NCI-H187 (cell line): ENCODE data around the gene C22orf15.
A peak's percentile ranks its signal among the peaks of the same experiment; 100 is the strongest.

ENCODE experiments used
- DNase-seq, 2 experiments: peaks; one replicate each; lab custom pipeline; 2025; lab: John Stamatoyannopoulos, UW

Gene C22orf15

DNA sequence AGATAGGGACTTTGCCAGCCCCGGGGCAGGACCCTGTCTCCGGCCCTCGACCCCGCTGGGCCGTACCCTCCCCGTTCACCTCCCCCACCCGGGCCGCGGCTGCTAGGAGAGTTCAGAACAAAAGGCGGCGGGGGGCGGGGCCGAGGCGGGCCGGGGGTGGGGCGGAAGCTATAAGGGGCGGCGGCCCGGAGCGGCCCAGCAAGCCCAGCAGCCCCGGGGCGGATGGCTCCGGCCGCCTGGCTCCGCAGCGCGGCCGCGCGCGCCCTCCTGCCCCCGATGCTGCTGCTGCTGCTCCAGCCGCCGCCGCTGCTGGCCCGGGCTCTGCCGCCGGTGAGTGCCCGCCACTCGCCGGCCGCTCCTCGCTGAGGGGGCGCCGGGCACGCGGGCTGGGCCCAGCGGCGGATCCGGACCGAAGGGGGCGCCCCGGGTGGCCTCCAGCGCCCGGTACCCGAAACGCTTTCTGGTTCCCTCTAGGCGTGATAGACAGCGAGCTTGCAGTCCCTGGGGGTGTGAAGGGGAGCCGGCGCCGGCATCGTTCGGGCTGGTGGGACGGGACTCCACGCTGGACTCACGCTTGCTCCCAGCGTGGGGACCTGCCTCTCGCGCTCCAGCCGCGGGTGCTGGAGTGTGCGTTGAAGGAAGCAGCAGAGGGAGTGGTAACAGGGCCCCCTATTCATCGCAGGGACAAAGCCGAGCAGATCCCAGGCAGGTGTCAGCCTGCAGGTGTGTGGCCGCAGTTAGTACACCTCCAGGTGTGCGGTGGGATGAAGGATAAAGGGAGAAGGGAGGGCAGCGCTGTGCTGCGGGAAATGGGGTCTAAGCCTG lies 10.1 kb downstream of the C22orf15 start, which contains the start of gene MMP11:
TSS of gene MMP11 (plus strand) at position 201 of the 825 bp plus-strand sequence. CDS start at position 223, 22 bp downstream.
- peak in 1 of 2 experiments; percentile 29 for DNase-seq

DNA sequence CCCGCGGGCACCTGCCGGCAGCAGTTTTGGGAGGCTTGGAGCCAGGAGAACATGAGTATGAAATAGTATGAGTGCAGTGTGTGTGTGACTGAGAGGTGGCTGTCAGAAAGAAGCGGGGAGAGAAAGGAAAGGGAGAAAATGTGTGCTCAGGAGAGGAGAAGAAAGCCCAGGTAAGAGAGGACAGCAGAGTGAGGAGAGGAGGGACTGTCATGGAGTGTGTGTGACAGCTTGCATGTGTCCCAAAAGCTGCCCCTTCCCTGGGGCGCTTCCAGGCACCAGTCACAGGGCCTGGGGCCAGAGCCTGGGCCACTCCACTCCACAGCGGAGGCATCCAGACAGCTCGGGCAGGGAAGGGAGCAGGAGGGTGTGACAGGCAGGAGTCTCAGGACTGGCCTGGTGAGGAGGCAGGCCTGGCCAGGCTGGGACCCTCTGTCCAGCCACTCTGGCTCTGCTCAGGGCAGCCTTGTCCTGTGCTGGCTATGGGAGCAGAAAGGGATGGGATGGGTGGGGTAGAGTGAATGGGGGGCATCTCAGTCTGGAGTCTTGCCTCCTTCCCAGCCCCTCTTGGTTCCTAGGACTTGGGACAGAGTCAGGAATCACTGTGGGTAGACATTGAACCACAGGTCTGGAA lies 10.8 kb downstream of the C22orf15 start:
- no peak for DNase-seq

DNA sequence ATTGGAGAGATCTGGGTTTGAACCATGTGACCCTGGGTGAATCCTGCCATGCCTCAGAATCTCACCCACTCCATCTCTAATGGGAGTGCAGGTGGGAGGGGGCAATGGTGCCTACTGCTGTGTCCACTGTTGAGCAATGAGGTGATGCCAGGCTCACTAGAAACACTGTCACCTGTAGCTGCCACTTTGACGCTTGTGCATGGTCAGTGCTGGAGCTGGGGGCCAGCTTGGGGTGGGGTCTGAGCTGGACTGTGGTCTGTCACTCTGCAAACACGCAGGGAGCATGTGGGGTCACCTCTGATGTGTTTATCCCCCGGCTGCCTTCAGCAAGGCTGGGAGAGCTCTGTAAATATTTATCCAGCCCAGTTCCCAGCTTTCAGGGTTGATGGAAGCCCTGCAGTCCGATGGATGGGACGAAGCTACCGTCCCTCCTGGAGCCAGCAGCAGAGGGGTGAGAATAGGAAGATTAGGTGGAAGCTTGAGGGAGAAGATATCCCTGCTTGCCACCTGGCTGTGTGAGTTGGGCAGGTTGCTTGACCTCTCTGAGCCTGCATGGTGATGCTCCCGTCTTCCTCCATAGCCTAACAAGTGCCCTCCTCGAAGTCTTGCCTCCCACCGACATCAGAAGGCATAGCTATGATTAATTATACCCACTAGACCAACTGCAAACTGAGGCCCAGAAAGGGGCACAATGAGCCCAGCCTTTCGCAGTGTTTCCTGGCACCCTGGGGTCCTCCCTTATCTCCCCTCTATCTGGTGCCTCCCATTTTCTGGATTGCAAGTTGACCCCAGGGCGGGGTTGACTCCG lies 11.5 kb downstream of the C22orf15 start:
- no peak for DNase-seq

DNA sequence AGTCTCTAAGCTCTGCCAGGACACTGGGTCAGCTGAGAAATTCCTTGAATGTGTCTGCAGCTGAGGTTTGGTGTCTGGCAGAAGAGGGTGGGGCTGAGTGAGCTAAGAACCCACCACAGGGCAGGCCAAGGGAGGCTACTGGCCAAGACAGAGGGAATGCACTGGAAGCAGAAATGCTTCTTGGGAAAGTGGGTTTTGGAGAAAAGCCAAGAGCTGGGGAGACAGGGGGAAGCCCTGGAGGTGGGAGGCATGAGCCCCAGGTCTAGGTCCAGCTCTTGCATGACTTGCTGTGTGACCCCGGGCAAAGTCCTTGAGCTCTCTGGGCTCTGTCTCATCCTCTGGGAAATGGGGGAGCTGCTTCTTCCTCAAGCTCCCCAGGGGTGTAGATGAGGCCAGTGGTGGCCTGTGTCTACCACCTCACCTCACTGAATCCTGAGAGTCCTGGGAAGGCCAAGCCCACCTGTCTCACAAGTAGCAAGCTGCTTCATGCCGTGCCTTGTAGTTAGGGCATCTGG lies 12.2 kb downstream of the C22orf15 start:
- DNase-seq = no peak

DNA sequence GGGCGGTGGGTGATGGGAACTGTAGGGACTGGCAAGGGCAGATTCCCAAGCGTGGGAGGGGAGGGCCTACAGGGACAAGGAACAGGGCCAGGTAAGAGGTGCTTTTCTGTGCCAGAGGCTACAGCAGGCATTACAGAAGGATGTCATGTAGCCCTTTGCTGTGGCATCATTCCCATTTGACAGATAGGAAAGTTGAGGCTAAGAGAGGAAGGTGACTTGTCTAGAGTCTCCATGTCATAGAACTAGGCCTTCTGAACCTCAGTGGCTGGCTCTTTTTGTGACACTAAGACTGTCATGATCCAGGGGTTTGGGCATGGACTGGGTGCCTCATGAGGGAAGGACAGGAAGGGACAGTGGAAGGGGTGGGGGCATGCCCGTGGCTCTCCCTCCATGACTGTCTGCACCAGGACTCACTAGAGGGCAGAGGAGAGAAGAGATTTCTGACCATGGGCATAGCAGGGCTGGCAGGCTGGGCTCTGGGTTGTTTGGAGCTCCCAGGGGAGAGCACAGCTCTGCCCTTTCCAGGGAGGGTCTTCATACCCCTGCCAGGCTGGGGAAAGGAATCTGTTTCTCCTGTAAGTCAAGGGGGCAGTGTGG lies 13.1 kb downstream of the C22orf15 start:
- DNase-seq = no peak

DNA sequence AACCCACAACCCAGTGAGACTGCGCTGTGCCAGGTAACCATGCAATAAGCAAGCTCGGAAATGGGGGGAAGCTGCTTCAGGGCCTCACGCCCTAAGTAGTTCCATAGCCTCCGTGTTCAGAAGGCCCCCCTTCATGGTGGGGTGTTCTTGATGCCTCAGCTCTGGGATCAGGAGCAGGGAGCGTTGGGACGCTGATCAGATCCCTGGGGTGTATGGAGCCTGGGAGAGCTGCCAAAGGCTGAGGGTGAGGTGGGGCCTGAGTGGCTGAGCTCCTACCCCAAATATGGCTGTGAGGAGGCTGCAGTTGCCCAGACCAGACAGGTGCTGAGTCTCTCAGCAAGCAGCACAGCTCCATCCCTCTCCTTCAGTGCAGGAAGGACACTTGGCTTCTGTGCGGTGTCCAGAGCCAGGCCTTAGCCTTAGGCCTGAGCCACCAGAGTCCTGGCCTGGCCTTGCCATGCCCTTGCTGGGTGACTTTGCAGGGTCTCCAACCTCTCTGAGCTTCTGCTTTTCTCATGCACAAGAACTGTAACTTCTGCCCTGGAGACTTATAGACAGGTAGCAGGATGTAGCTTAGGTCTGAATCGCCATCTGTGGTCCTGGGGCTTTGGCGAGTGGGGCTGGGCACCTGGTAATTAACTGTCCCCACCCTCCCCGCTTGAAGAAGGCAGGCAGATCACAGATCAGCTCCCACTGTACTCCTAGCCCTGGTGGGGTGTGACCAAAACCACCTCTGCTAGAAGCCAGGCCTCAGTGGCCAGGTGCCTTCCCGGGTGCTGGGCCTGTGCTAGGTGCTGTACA lies 15.2 kb downstream of the C22orf15 start:
- DNase-seq = no peak

DNA sequence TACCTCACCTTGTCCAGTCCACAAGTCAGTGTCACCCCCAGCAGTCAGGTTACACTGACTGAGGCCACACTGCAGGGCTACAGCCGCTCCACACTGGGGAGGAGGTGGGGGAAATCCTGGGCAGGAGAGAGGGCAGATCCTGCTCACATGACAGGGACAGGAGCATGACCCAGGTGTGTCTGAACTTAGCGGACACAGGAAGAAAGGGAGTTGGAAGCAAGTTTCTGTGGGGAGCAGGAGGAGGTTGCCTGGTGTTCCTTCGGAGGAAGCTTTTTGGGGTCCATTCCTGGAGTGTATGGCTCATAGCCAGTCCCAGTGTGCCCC lies 15.7 kb downstream of the C22orf15 start:
- no peak for DNase-seq

DNA sequence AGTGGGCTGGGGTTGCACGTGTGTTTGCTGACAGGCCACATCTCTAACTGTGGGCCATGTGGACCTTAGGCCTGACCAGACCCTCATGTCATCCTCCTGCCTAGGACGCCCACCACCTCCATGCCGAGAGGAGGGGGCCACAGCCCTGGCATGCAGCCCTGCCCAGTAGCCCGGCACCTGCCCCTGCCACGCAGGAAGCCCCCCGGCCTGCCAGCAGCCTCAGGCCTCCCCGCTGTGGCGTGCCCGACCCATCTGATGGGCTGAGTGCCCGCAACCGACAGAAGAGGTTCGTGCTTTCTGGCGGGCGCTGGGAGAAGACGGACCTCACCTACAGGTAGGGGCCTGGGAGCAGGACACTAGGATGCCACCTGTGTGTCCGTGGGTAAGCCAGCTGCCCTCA lies 16.3 kb downstream of the C22orf15 start:
- DNase-seq = no peak

DNA sequence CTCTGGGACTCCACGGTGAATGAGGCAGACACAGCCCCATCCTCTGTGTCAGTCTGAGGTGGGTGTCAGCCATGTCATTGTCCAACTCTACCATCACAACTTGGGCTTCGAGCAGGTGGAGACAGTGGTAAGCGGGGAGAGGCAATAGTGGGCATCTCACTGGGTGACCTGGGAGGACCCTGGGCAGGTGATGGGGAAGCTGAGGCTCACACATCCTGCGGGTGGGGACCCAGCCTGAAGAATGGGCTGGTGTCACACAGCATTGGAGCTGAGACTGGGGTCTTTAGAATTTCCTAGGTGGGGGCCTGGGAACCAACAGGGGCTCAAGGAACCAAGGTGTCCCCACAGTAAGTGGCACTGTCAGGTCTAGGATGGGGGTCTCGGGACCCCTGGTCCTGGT lies 16.9 kb downstream of the C22orf15 start:
- no peak for DNase-seq

DNA sequence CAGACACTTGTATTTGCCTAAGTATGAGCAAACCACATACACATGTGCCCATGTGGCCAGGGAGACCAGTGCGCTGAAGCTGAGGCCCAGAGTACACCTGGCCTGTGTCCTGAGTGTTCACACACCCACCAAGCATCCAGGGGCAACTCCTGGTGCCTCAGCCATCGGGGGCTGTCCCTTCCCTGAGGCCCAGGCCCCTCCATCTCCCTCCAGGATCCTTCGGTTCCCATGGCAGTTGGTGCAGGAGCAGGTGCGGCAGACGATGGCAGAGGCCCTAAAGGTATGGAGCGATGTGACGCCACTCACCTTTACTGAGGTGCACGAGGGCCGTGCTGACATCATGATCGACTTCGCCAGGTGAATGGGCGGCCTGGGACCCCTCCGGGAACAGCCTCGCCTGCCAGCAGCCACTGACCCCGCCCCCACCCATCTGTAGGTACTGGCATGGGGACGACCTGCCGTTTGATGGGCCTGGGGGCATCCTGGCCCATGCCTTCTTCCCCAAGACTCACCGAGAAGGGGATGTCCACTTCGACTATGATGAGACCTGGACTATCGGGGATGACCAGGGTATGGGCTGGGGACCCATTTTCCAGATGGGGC lies 17.5 kb downstream of the C22orf15 start:
- no peak for DNase-seq

DNA sequence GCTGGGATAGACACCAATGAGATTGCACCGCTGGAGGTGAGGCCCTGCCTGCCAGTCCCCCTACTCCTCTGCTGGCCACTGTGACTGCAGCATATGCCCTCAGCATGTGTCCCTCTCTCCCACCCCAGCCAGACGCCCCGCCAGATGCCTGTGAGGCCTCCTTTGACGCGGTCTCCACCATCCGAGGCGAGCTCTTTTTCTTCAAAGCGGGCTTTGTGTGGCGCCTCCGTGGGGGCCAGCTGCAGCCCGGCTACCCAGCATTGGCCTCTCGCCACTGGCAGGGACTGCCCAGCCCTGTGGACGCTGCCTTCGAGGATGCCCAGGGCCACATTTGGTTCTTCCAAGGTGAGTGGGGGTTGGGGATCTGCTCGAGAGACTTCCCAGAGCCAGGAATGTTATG lies 18.3 kb downstream of the C22orf15 start:
- no peak for DNase-seq

DNA sequence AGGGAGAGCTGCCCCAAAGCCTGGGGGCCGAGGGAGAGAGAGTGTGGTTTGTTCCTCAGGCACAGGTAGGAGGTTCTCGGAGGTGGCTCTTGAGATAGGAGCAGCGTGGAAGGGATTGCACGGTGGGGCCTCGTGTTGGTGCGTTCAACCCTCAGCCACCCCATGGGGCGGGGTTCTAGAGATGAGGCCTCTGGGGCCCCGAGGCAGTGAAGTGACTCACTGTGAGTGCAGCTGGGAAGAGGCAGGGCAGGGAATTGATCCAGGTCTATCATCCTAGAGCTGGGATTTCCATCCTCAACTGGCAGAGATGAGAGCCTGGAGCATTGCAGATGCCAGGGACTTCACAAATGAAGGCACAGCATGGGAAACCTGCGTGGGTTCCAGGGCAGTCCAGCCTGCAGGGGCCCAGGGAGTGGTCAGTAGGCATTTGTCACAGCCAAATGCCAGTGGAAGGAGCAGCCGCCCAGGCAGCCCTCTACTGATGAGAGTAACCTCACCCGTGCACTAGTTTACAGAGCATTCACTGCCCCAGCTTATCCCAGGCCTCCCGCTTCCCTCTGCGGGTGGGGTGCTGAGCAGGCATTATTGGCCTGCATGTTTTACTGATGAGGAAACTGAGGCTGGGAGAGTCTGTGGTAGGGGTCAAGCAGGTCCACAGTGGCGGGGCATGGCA lies 18.9 kb downstream of the C22orf15 start:
- DNase-seq = no peak

DNA sequence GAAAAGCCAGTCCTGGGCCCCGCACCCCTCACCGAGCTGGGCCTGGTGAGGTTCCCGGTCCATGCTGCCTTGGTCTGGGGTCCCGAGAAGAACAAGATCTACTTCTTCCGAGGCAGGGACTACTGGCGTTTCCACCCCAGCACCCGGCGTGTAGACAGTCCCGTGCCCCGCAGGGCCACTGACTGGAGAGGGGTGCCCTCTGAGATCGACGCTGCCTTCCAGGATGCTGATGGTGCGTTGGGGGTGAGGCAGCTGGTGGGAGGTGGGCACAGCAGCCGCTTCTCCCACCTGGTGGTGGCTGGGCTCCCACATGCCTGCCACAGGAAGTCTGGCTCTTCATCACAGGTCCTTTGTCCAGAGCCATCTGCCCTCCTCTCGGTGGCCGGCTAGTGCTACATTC lies 19.5 kb downstream of the C22orf15 start:
- DNase-seq = no peak

DNA sequence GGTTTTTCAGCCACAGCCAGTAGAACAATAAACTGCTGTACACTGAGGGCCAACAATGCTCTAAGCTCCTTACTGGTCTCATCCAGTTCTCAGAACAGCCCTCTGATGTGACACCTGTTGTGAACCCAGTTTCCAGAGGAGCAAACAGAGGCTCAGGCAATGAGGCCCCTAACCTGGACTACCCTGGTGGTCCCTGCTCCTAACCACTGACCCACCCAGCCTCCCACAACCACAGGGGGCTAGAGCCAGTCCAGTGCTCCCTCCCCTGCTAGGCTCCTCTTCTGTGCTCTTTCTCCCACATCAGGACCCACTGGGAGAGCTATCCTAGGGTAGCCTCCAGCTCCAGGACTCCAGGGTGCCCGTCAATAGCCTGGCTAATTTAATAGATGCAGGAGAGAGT lies 19.9 kb downstream of the C22orf15 start:
- no peak for DNase-seq

DNA sequence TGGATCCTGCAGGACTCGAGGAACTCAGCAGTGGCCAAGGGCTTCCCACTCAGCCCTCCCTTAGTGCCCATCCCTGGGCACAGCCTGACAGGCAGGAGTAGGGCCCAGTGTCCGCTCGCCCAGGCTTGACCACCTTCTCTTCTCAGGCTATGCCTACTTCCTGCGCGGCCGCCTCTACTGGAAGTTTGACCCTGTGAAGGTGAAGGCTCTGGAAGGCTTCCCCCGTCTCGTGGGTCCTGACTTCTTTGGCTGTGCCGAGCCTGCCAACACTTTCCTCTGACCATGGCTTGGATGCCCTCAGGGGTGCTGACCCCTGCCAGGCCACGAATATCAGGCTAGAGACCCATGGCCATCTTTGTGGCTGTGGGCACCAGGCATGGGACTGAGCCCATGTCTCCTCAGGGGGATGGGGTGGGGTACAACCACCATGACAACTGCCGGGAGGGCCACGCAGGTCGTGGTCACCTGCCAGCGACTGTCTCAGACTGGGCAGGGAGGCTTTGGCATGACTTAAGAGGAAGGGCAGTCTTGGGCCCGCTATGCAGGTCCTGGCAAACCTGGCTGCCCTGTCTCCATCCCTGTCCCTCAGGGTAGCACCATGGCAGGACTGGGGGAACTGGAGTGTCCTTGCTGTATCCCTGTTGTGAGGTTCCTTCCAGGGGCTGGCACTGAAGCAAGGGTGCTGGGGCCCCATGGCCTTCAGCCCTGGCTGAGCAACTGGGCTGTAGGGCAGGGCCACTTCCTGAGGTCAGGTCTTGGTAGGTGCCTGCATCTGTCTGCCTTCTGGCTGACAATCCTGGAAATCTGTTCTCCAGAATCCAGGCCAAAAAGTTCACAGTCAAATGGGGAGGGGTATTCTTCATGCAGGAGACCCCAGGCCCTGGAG lies 20.7 kb downstream of the C22orf15 start:
- no peak for DNase-seq

DNA sequence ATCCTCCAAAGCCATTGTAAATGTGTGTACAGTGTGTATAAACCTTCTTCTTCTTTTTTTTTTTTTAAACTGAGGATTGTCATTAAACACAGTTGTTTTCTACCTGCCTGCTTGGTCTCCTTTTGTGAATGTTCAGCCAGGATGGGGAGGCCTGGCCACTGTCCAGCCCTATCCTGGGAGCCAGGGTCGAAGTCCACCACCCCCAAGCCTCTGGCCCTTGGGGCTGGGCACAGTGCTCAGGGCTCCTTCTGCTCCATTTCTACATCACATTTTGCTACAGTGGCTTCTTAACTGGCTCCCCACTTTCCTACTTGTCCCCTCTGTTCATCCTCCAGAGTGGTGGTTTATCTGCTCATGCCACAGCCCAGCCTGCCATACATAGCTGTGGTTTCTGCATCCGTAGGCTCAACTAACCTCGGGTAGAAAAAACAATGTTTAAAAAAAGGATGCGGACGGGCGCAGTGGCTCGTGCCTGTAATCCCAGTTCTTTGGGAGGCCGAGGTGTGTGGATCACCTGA lies 21.5 kb downstream of the C22orf15 start:
- no peak for DNase-seq

DNA sequence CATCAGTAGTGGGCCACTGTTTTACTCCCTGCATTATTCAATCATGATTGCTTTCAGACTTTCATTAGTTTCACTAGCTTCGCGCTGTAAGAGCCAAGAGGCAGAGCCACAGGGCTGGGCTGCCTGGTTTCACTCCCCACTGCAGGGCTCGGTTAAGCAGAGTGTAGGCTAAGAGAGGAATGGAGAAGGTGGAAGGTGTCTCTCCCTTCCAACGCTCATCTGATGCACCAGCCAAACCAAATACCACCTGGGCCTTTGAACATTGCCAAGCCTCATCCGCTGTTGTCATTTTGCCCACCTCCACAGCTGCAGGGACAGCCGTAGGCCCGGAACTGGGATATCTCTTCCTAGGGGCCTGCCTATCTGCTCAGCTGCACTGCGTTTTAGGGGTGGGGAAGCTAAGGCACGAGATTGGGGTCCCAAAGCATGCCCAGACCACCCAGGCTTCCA lies 23.5 kb downstream of the C22orf15 start:
- no peak for DNase-seq

DNA sequence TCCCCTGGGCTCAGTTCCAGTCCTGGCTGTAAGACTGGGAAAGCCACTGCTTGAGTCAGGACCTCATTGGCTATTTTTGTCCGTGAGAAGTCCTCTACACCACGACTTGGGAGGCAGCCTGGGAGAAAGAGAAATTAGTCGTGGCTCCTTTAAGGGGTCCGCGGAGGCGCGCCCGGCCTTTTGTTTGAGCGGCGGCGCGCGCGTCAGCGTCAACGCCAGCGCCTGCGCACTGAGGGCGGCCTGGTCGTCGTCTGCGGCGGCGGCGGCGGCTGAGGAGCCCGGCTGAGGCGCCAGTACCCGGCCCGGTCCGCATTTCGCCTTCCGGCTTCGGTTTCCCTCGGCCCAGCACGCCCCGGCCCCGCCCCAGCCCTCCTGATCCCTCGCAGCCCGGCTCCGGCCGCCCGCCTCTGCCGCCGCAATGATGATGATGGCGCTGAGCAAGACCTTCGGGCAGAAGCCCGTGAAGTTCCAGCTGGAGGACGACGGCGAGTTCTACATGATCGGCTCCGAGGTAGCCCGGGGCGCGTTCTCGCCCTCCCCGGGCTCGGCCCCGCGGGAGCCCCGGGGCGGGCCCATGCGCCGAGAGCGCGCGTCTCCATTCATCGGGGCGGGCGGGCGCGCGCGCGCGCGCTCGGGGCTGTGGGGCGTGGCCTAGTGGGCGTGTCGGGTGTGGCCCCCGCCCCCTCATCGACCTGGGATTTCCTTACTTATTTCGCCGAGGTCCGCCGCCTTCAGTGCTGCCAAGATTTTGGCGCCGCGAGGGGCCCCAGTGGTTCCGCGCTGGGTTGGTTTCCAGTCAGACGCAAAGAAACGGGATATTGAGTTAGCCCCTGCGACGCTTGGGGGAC lies 24.2 kb downstream of the C22orf15 start, which contains the start of gene SMARCB1:
TSS of gene SMARCB1 (plus strand) at position 215 of the 848 bp plus-strand sequence. CDS start at position 419, 204 bp downstream.
- DNase-seq = peak; percentile 42 to 78
